Caco-2 (cell line): ENCODE data around the gene ANKFN1. TPM values are rescaled to one million over a fixed set of nuclear protein-coding genes. Genes with fewer than 3 reads are reported as not detected.

ENCODE experiments used
- BruUV-seq: library from RNA; stranded (reverse); fragments of 400-500 nt; replicated peaks from 2 replicates; lab custom pipeline; 2021; lab: Mats Ljungman, UMichigan
- CTCF ChIA-PET: fragments of 300-600 bp; sonication (Branson Sonifier 250); formaldehyde crosslinking; loops from one replicate; lab custom pipeline; 2022; ENCODE audit warnings: antibody characterized with exemption; lab: Charles Lee
- POLR2A ChIA-PET: fragments of 300-600 bp; sonication (Branson Sonifier 250); formaldehyde crosslinking; loops from one replicate; lab custom pipeline; 2022; ENCODE audit warnings: antibody characterized with exemption; lab: Charles Lee
- DNase-seq, 2 experiments: peaks; one replicate each; pipeline versions ENCODE4 v3.0.0 to v3.0.0-alpha.2; 2020 to 2022
- H3K27me3 ChIP-seq: replicated peaks from 2 replicates; pipeline ENCODE4 v1.6.0; 2011; ENCODE audit warnings: low read length; ENCODE audit not compliant: control insufficient read depth, insufficient read depth
- H3K36me3 ChIP-seq: 2 replicates; pipeline ENCODE4 v1.5.1; 2011; ENCODE audit warnings: low read length; ENCODE audit not compliant: control insufficient read depth, insufficient read depth
- H3K4me1 ChIP-seq: fragments of 250-450 bp; sonication (Bioruptor Pico); 2 replicates; pipeline ENCODE4 v1.5.1; 2020; ENCODE audit warnings: mild to moderate bottlenecking
- H3K4me3 ChIP-seq: 2 replicates; pipeline ENCODE4 v1.5.1; 2011; ENCODE audit warnings: low read depth, mild to moderate bottlenecking, control low read depth, low read length
- H3K9me3 ChIP-seq: fragments of 250-450 bp; sonication (Bioruptor Pico); 2 replicates; pipeline ENCODE4 v1.5.1; 2020; ENCODE audit warnings: mild to moderate bottlenecking, moderate library complexity
- H3K27ac Mint-ChIP-seq: one replicate; pipeline ENCODE4 v1.8.0; 2022; ENCODE audit warnings: mixed read lengths; ENCODE audit not compliant: unreplicated experiment
- H3K27me3 Mint-ChIP-seq: one replicate; pipeline ENCODE4 v1.8.0; 2022; ENCODE audit warnings: mixed read lengths; ENCODE audit not compliant: insufficient read depth, unreplicated experiment
- H3K36me3 Mint-ChIP-seq: one replicate; pipeline ENCODE4 v1.8.0; 2022; ENCODE audit warnings: mild to moderate bottlenecking, mixed read lengths; ENCODE audit not compliant: insufficient read depth, unreplicated experiment
- H3K4me1 Mint-ChIP-seq: one replicate; pipeline ENCODE4 v1.8.0; 2022; ENCODE audit warnings: low read depth, mixed read lengths; ENCODE audit not compliant: unreplicated experiment
- H3K4me3 Mint-ChIP-seq: one replicate; pipeline ENCODE4 v1.8.0; 2022; ENCODE audit warnings: mild to moderate bottlenecking, moderate library complexity, mixed read lengths; ENCODE audit not compliant: unreplicated experiment
- H3K9me3 Mint-ChIP-seq: one replicate; pipeline ENCODE4 v1.8.0; 2022; ENCODE audit warnings: mixed read lengths; ENCODE audit not compliant: unreplicated experiment
- intact Hi-C: fragments of 100-400 bp; cut with micrococcal nuclease; formaldehyde crosslinking; loops from one replicate; pipeline ENCODE4 v1.10.0; 2022; ENCODE audit not compliant: unreplicated experiment
- total RNA-seq: library from RNA; stranded (reverse); gene quantifications from 2 replicates; pipeline ENCODE4 v1.2.3, GENCODE V29; 2022
- TF ChIP-seq, protein P1 (sequence below), 2 experiments: fragments of 200-600 bp in 1 of 2; IDR thresholded peaks; 1 replicate in 1 of 2; 2 replicates in 1 of 2; pipeline versions ENCODE4 v1.5.1 to v1.8.0; 2011 to 2022; ENCODE audit warnings: antibody characterized with exemption in 1 of 2, control low read depth in 1 of 2, inconsistent platforms in 1 of 2, low read depth in 1 of 2, low read length in 1 of 2, mild to moderate bottlenecking in 1 of 2, moderate library complexity in 1 of 2; ENCODE audit not compliant: insufficient read depth in 1 of 2, severe bottlenecking in 1 of 2, unreplicated experiment in 1 of 2

The ANKFN1 gene
- total RNA-seq, 1 experiment from 2014 or later, result 0.34 TPM

DNA sequence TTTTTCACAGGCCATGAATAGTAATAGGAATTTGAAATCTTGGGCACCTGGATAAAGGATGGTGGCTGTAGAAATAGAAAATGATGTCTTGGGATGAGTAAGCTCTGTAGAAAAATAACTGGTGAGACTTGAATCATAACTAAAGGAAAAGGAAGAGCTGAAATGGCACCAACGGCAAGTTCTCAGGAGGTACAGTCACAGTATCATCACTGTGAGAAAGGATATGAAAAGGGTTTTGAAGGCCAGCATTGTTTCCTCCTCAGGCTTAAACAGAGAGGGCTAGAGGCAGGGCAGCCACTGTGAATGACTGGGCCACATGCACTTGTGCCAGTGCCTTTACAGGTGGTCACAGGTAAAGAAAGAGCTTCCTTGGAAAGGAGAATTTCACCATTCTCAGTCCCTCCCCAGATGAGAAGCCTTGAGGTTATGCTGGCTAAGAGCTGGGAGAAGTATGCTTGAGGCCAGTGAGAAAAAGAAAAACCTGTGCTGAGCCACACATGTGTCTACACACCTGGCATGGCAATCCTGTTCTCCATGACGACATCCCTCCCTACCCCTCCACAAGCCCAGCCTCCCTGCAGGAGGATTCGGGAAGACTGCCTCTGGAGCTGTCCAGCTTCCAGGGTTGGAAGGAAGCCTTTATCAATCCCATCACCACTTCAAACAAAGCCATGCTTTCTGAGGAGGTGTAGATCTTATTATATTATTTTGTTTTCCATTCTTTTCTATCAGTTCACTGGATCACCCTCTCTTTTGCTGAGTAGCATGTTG lies 3.8 kb upstream of the ANKFN1 start:
- TF ChIP-seq, protein P1, sequence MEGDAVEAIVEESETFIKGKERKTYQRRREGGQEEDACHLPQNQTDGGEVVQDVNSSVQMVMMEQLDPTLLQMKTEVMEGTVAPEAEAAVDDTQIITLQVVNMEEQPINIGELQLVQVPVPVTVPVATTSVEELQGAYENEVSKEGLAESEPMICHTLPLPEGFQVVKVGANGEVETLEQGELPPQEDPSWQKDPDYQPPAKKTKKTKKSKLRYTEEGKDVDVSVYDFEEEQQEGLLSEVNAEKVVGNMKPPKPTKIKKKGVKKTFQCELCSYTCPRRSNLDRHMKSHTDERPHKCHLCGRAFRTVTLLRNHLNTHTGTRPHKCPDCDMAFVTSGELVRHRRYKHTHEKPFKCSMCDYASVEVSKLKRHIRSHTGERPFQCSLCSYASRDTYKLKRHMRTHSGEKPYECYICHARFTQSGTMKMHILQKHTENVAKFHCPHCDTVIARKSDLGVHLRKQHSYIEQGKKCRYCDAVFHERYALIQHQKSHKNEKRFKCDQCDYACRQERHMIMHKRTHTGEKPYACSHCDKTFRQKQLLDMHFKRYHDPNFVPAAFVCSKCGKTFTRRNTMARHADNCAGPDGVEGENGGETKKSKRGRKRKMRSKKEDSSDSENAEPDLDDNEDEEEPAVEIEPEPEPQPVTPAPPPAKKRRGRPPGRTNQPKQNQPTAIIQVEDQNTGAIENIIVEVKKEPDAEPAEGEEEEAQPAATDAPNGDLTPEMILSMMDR (IDR thresholded peaks at IDR 0.05; ENCODE audit: insufficient read depth in 1 of 2, low read depth in 1 of 2, low read length in 1 of 2, severe bottlenecking in 1 of 2, unreplicated experiment in 1 of 2), result no peak
- H3K27me3 Mint-ChIP-seq, result no peaks in the 10 kb centered on the region
- Histone ChIP-seq H3K4me1 (peaks cover 64% of the 10 kb centered on the region), H3K9me3 (peaks cover 22% of the 10 kb centered on the region), H3K36me3 (no peaks in the 10 kb centered on the region), H3K27me3 (no peaks in the 10 kb centered on the region), H3K4me3 (no peak overlapping the region)
- POLR2A ChIA-PET, result no interaction called here
- peaks cover 38% of the 10 kb centered on the region for H3K4me1 Mint-ChIP-seq
- no TSS peak for BruUV-seq
- H3K4me3 Mint-ChIP-seq, result no peak overlapping the region
- no peaks in the 10 kb centered on the region for H3K36me3 Mint-ChIP-seq
- no peak for DNase-seq
- intact Hi-C loops, result loop anchor here (1.0 kb wide), 4 partner anchors 14 to 27 kb away; no protein-coding TSS in a partner anchor
- peak overlapping the region; percentile 50 for H3K27ac Mint-ChIP-seq
- peaks cover 24% of the 10 kb centered on the region for H3K9me3 Mint-ChIP-seq
- CTCF ChIA-PET, result no interaction called here

DNA sequence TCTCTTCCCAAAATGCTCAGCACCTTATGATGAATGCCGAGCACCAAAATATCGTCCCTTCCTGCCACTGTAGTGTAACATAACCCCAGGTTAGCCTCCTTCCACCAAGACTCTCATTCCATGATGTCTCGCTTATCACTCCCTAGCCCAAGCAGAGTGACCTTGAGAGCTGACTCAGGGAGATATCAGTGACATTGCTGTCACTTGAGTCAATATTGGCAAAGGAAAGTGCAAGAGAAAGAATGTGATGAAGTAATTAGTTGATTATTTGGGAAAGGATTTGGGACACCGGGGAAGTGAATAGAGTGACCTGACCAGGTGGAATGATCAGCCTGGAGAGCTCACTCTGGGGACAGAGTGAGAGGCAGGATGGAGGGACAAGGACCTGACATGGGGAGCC lies 2.6 kb upstream of the ANKFN1 start:
- H3K9me3 Mint-ChIP-seq, result peaks cover 32% of the 10 kb centered on the region
- POLR2A ChIA-PET, result no interaction called here
- no peaks in the 10 kb centered on the region for H3K27me3 Mint-ChIP-seq
- H3K9me3 ChIP-seq, result peaks cover 33% of the 10 kb centered on the region
- peaks cover 61% of the 10 kb centered on the region for H3K4me1 ChIP-seq
- H3K36me3 ChIP-seq, result no peaks in the 10 kb centered on the region
- CTCF ChIA-PET, result interaction anchor here (0.6 to 1.1 kb wide), 3 partner anchors 25 to 490 kb away, joined by 3 read pairs; no protein-coding TSS in a partner anchor
- TF ChIP-seq, protein P1 (IDR thresholded peaks at IDR 0.05; ENCODE audit: insufficient read depth in 1 of 2, low read depth in 1 of 2, low read length in 1 of 2, severe bottlenecking in 1 of 2, unreplicated experiment in 1 of 2), result no peak
- H3K36me3 Mint-ChIP-seq, result no peaks in the 10 kb centered on the region
- peaks cover 47% of the 10 kb centered on the region for H3K4me1 Mint-ChIP-seq
- peak overlapping the region; percentile 2 for H3K4me3 Mint-ChIP-seq
- peak overlapping the region; percentile 50 for H3K27ac Mint-ChIP-seq
- H3K27me3 ChIP-seq, result no peaks in the 10 kb centered on the region
- intact Hi-C loops, result loop anchor here (1.0 kb wide), 4 partner anchors 15 to 26 kb away; no protein-coding TSS in a partner anchor
- no TSS peak for BruUV-seq
- no peak overlapping the region for H3K4me3 ChIP-seq
- peak; percentile 69 to 74 for DNase-seq

DNA sequence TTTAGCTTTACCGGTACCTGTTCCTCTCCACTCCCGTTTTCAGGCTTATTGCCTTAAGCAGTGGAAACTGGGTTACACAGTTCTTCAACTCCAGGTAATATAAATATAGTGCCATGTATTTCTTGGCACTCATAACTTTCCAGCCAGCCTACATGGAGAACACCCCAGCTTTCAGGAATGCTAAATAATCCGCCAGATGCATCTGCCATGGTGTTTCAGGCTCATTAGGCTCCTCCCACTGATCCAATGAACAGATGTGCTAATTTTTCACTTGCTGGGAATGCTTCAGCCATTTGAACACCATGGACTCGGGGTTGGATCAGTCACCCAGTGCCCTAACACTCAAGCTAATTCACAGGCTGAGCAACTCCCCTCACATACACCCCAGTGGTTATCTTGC lies 4.6 kb downstream of the ANKFN1 start:
- Histone ChIP-seq H3K4me3 (no peak overlapping the region), H3K27me3 (no peaks in the 10 kb centered on the region), H3K9me3 (peaks cover 11% of the 10 kb centered on the region), H3K36me3 (no peaks in the 10 kb centered on the region), H3K4me1 (peaks cover 34% of the 10 kb centered on the region)
- TF ChIP-seq, protein P1 (IDR thresholded peaks at IDR 0.05; ENCODE audit: insufficient read depth in 1 of 2, low read depth in 1 of 2, low read length in 1 of 2, severe bottlenecking in 1 of 2, unreplicated experiment in 1 of 2), result no peak
- Mint-ChIP-seq H3K27me3 (no peaks in the 10 kb centered on the region), H3K27ac (peak overlapping the region; percentile 64), H3K36me3 (no peaks in the 10 kb centered on the region), H3K9me3 (peaks cover 49% of the 10 kb centered on the region), H3K4me3 (no peak overlapping the region), H3K4me1 (peaks cover 42% of the 10 kb centered on the region)
- DNase-seq, result no peak
- CTCF ChIA-PET, result no interaction called here
- POLR2A ChIA-PET, result no interaction called here
- intact Hi-C loops, result no loop called here
- no TSS peak for BruUV-seq
